Keratinocyte (primary cell): ENCODE results near the gene KCNK18. TPM values are rescaled to one million over a fixed set of nuclear protein-coding genes. Genes with fewer than 3 reads are reported as not detected.

Experiments used
- DNase-seq: peaks from one replicate; pipeline ENCODE4 v3.0.0-alpha.2; 2011; ENCODE audit warnings: low read depth, missing footprints, low spot score
- FAIRE-seq: peaks from 2 replicates; lab custom pipeline; 2011; peaks lifted over from hg19 to GRCh38; lab: Jason Lieb, UNC
- H2AFZ ChIP-seq: 2 replicates; pipeline ENCODE4 v1.6.0; 2012; ENCODE audit warnings: low read length, control low read depth, inconsistent platforms; ENCODE audit not compliant: control insufficient read depth
- H3K27ac ChIP-seq: 2 replicates; pipeline ENCODE4 v1.5.1; 2011; ENCODE audit warnings: low read length; ENCODE audit not compliant: control insufficient read depth, insufficient read depth
- H3K27me3 ChIP-seq: 3 replicates; pipeline ENCODE4 v1.6.0; 2011; ENCODE audit warnings: low read length; ENCODE audit not compliant: control insufficient read depth, insufficient read depth; ENCODE audit errors: extremely low read depth
- H3K36me3 ChIP-seq, 2 experiments: 2 replicates in 1 of 2; 3 replicates in 1 of 2; pipeline ENCODE4 v1.5.1; 2011; ENCODE audit warnings: low read length in 2 of 2, mild to moderate bottlenecking in 1 of 2; ENCODE audit not compliant: control insufficient read depth in 2 of 2, insufficient read depth in 2 of 2; ENCODE audit errors: extremely low read depth in 1 of 2
- H3K4me1 ChIP-seq: 3 replicates; pipeline ENCODE4 v1.5.1; 2011; ENCODE audit warnings: low read length; ENCODE audit not compliant: control insufficient read depth, insufficient read depth; ENCODE audit errors: extremely low read depth
- H3K4me2 ChIP-seq: 3 replicates; pipeline ENCODE4 v1.6.0; 2011; ENCODE audit warnings: low read depth, low read length; ENCODE audit not compliant: control insufficient read depth, insufficient read depth; ENCODE audit errors: extremely low read depth
- H3K4me3 ChIP-seq, 3 experiments: fragments of 200-600 bp in 1 of 3; sonication (generic) in 1 of 3; 2 replicates in 2 of 3; 3 replicates in 1 of 3; pipeline ENCODE4 v1.5.1; 2011 to 2016; ENCODE audit warnings: low read length in 3 of 3, mild to moderate bottlenecking in 3 of 3, control low read depth in 2 of 3, inconsistent platforms in 1 of 3, low read depth in 1 of 3, mixed read lengths in 1 of 3, mixed run types in 1 of 3, moderate library complexity in 1 of 3; ENCODE audit not compliant: control insufficient read depth in 2 of 3, insufficient read depth in 2 of 3; ENCODE audit errors: extremely low read depth in 1 of 3
- H3K79me2 ChIP-seq: 2 replicates; pipeline ENCODE4 v1.6.0; 2012; ENCODE audit warnings: low read length; ENCODE audit not compliant: control insufficient read depth, insufficient read depth
- H3K9ac ChIP-seq: 3 replicates; pipeline ENCODE4 v1.6.0; 2011; ENCODE audit warnings: low read length; ENCODE audit not compliant: control insufficient read depth, insufficient read depth; ENCODE audit errors: extremely low read depth
- H3K9me1 ChIP-seq: 3 replicates; pipeline ENCODE4 v1.6.0; 2011; ENCODE audit warnings: low read length; ENCODE audit not compliant: control insufficient read depth, insufficient read depth; ENCODE audit errors: extremely low read depth
- H3K9me3 ChIP-seq: 2 replicates; pipeline ENCODE4 v1.5.1; 2012; ENCODE audit warnings: low read depth, low read length; ENCODE audit not compliant: control insufficient read depth
- H4K20me1 ChIP-seq: 3 replicates; pipeline ENCODE4 v1.6.0; 2011; ENCODE audit warnings: low read length; ENCODE audit not compliant: control insufficient read depth, insufficient read depth; ENCODE audit errors: extremely low read depth
- CTCF ChIP-seq, 3 experiments: IDR thresholded peaks in 1 of 3; conservative IDR thresholded peaks in 1 of 3; optimal IDR thresholded peaks in 1 of 3; 2 replicates in 2 of 3; 3 replicates in 1 of 3; pipeline versions ENCODE3 to v1.5.1; 2011; ENCODE audit warnings: low read length in 3 of 3, mild to moderate bottlenecking in 3 of 3, moderate library complexity in 2 of 3, control low read depth in 1 of 3, inconsistent platforms in 1 of 3; ENCODE audit not compliant: insufficient read depth in 2 of 3; ENCODE audit errors: extremely low read depth in 1 of 3
- EZH2 ChIP-seq: IDR thresholded peaks from one replicate; pipeline ENCODE4 v1.6.1; 2012; ENCODE audit warnings: inconsistent platforms, mild to moderate bottlenecking, low read length, moderate library complexity
- dilution Hi-C: fragments of 300-500 bp; cut with MboI; formaldehyde crosslinking; loops from one replicate; pipeline ENCODE4 v1.7.0; 2020; ENCODE audit warnings: low sequenced_read_pairs; ENCODE audit not compliant: extremely low pct_ligation_motif_present
- polyA plus RNA-seq, 5 experiments: library from polyadenylated mRNA; depleted of rRNA in 3 of 5; stranded (reverse) in 3 of 5; stranded (forward) in 1 of 5; unstranded in 1 of 5; fragments of >200 nt; gene quantifications; 1 replicate in 1 of 5; 2 replicates in 3 of 5; 3 replicates in 1 of 5; pipeline versions ENCODE4 v1.2.1 to v1.2.3, GENCODE V29; 2011 to 2012; ENCODE audit warnings: missing spikeins in 2 of 5, low read depth in 1 of 5, low replicate concordance in 1 of 5

KCNK18 gene
- polyA plus RNA-seq, 1 donor (not counting 4 experiments of a cell fraction or from before 2014, with no cell fraction given): not detected

- Histone ChIP-seq H2AFZ (no peak overlapping the region), H3K4me1 (peaks cover 23% of the 10 kb centered on the region), H3K27ac (no peak overlapping the region), H3K27me3 (no peaks in the 10 kb centered on the region), H3K4me3 (no peak overlapping the region), H4K20me1 (no peaks in the 10 kb centered on the region), H3K36me3 (no peaks in the 10 kb centered on the region), H3K79me2 (no peaks in the 10 kb centered on the region), H3K9ac (no peak overlapping the region), H3K4me2 (no peak overlapping the region), H3K9me3 (no peaks in the 10 kb centered on the region), H3K9me1 (peaks cover 2% of the 10 kb centered on the region)
- DNase-seq: no peak
- no peak for FAIRE-seq
- no peak for TF ChIP-seq CTCF (optimal IDR thresholded peaks at IDR 0.05 in 1 of 3, IDR thresholded peaks at IDR 0.05 in 1 of 3, conservative IDR thresholded peaks at IDR 0.05 in 1 of 3; ENCODE audit: extremely low read depth in 1 of 3, insufficient read depth in 2 of 3, low read length in 3 of 3)
- no peak for TF ChIP-seq EZH2
- dilution Hi-C loops: no loop called here
These were observed 8.9 kb upstream of the KCNK18 start for GRCh38 chr10:117188371-117188770.

- H3K9ac ChIP-seq: no peak overlapping the region
- H4K20me1 ChIP-seq: no peaks in the 10 kb centered on the region
- DNase-seq (no peak), FAIRE-seq (no peak)
- no peaks in the 10 kb centered on the region for H3K36me3 ChIP-seq
- no peak overlapping the region for H3K4me3 ChIP-seq
- H3K9me3 ChIP-seq: no peaks in the 10 kb centered on the region
- peaks cover 23% of the 10 kb centered on the region for H3K4me1 ChIP-seq
- H3K9me1 ChIP-seq: peaks cover 2% of the 10 kb centered on the region
- H2AFZ ChIP-seq: no peak overlapping the region
- H3K79me2 ChIP-seq: no peaks in the 10 kb centered on the region
- H3K4me2 ChIP-seq: no peak overlapping the region
- dilution Hi-C loops: no loop called here
- H3K27me3 ChIP-seq: no peaks in the 10 kb centered on the region
- no peak for TF ChIP-seq CTCF (optimal IDR thresholded peaks at IDR 0.05 in 1 of 3, IDR thresholded peaks at IDR 0.05 in 1 of 3, conservative IDR thresholded peaks at IDR 0.05 in 1 of 3; ENCODE audit: extremely low read depth in 1 of 3, insufficient read depth in 2 of 3, low read length in 3 of 3)
- TF ChIP-seq EZH2: no peak
- H3K27ac ChIP-seq: no peak overlapping the region
These were observed 7.7 kb upstream of the KCNK18 start for GRCh38 chr10:117189557-117189956.
